WTC11 (cell line): ENCODE data around the gene NPC2.

Source experiments
- CREB1 ChIP-seq: sonication (generic); formaldehyde crosslinking; IDR thresholded peaks from 2 replicates; pipeline ENCODE4 v1.8.0; 2023; ENCODE audit warnings: mild to moderate bottlenecking, missing genetic modification reagents
- CTCF ChIP-seq: fragments of 200-600 bp; IDR thresholded peaks from 2 replicates; pipeline ENCODE4 v1.8.0; 2022; ENCODE audit warnings: antibody characterized with exemption
- ESRRA ChIP-seq: sonication (generic); formaldehyde crosslinking; IDR thresholded peaks from 2 replicates; pipeline ENCODE4 v1.8.1; 2022; ENCODE audit warnings: mild to moderate bottlenecking, missing genetic modification reagents, borderline replicate concordance
- MAX ChIP-seq: sonication (generic); formaldehyde crosslinking; IDR thresholded peaks from 2 replicates; pipeline ENCODE4 v1.8.0; 2022; ENCODE audit warnings: mild to moderate bottlenecking, missing genetic modification reagents
- MLX ChIP-seq: sonication (generic); formaldehyde crosslinking; IDR thresholded peaks from 2 replicates; pipeline ENCODE4 v1.8.1; 2023; ENCODE audit warnings: mild to moderate bottlenecking, missing genetic modification reagents, moderate library complexity
- MYBL2 ChIP-seq: sonication (generic); formaldehyde crosslinking; IDR thresholded peaks from 2 replicates; pipeline ENCODE4 v1.8.1; 2023; ENCODE audit warnings: mild to moderate bottlenecking, moderate library complexity, missing genetic modification reagents
- NFYB ChIP-seq: sonication (generic); formaldehyde crosslinking; conservative IDR thresholded peaks from 2 replicates; pipeline ENCODE4 v1.8.0; 2022; ENCODE audit warnings: low read depth, missing genetic modification reagents
- PRDM15 ChIP-seq: sonication (generic); formaldehyde crosslinking; IDR thresholded peaks from 2 replicates; pipeline ENCODE4 v1.8.0; 2022; ENCODE audit warnings: missing genetic modification reagents
- SP1 ChIP-seq: sonication (generic); formaldehyde crosslinking; conservative IDR thresholded peaks from 2 replicates; pipeline ENCODE4 v1.8.1; 2022; ENCODE audit warnings: missing genetic modification reagents
- TCF7 ChIP-seq: sonication (generic); formaldehyde crosslinking; IDR thresholded peaks from 2 replicates; pipeline ENCODE4 v1.8.0; 2022; ENCODE audit warnings: mild to moderate bottlenecking, low read depth, missing genetic modification reagents, moderate library complexity
- USF1 ChIP-seq: sonication (generic); formaldehyde crosslinking; IDR thresholded peaks from 2 replicates; pipeline ENCODE4 v1.8.0; 2022; ENCODE audit warnings: mild to moderate bottlenecking, missing genetic modification reagents
- ZSCAN18 ChIP-seq: fragments of 250-450 bp; sonication (Bioruptor Pico); IDR thresholded peaks from 2 replicates; pipeline ENCODE4 v2.1.2; 2022; ENCODE audit warnings: mild to moderate bottlenecking, moderate library complexity

- TF ChIP-seq CREB1 (no peak), CTCF (no peak), ZSCAN18 (CRISPR knock-in tag) (no peak), MAX (CRISPR knock-in tag) (no peak), TCF7 (CRISPR knock-in tag) (no peak), NFYB (CRISPR knock-in tag) (no peak), ESRRA (CRISPR knock-in tag) (no peak), SP1 (CRISPR knock-in tag) (no peak), MLX (no peak), USF1 (CRISPR knock-in tag) (no peak), MYBL2 (CRISPR knock-in tag) (no peak), PRDM15 (CRISPR knock-in tag) (no peak)
Observed at GRCh38 chr14:74507840-74508239, 14.7 kb upstream of the NPC2 start.
